CD14-positive monocyte (primary cell): ENCODE measurements around the gene OPN1SW. TPM values are rescaled to one million over a fixed set of nuclear protein-coding genes. Genes with fewer than 3 reads are reported as not detected.
A peak's percentile ranks its signal among the peaks of the same experiment; 100 is the strongest.

ENCODE experiments used
- DNase-seq, 3 donors: peaks; one replicate each; pipeline ENCODE4 v3.0.0-alpha.2; 2011 to 2022
- H2AFZ ChIP-seq: 2 replicates; pipeline ENCODE4 v1.6.0; 2012; ENCODE audit warnings: mild to moderate bottlenecking, low read depth, low read length, inconsistent platforms; ENCODE audit not compliant: insufficient read depth, poor library complexity, severe bottlenecking
- H3K27ac ChIP-seq, 2 donors: 1 replicate in 1 of 2; 2 replicates in 1 of 2; pipeline ENCODE4 v1.5.1; 2012 to 2013; ENCODE audit warnings: low read length in 2 of 2, control low read depth in 1 of 2, inconsistent platforms in 1 of 2, low read depth in 1 of 2, mild to moderate bottlenecking in 1 of 2
- H3K27me3 ChIP-seq, 2 donors: one replicate each; pipeline versions ENCODE4 v1.6.0 to v1.6.1; 2011 to 2013; ENCODE audit warnings: low read length in 2 of 2; ENCODE audit not compliant: control insufficient read depth in 2 of 2, insufficient read depth in 2 of 2
- H3K36me3 ChIP-seq, 2 donors: replicated peaks in 1 of 2; 1 replicate in 1 of 2; 2 replicates in 1 of 2; pipeline versions ENCODE4 v1.5.1 to v1.6.1; 2012 to 2013; ENCODE audit warnings: low read length in 2 of 2, control low read depth in 1 of 2, inconsistent platforms in 1 of 2, mild to moderate bottlenecking in 1 of 2; ENCODE audit not compliant: insufficient read depth in 2 of 2, control insufficient read depth in 1 of 2
- H3K4me1 ChIP-seq, 2 donors: 1 replicate in 1 of 2; 2 replicates in 1 of 2; pipeline versions ENCODE4 v1.5.1 to v1.6.1; 2012 to 2013; ENCODE audit warnings: low read length in 2 of 2, control low read depth in 1 of 2, inconsistent platforms in 1 of 2, mild to moderate bottlenecking in 1 of 2, moderate library complexity in 1 of 2; ENCODE audit not compliant: insufficient read depth in 2 of 2, control insufficient read depth in 1 of 2
- H3K4me2 ChIP-seq: replicated peaks from 2 replicates; pipeline ENCODE3; 2012; ENCODE audit warnings: low read length, moderate library complexity, mild to moderate bottlenecking; ENCODE audit not compliant: poor library complexity, severe bottlenecking; ENCODE audit errors: extremely low read depth
- H3K4me3 ChIP-seq, 3 experiments: fragments of 200-600 bp in 1 of 3; sonication (generic) in 1 of 3; replicated peaks in 1 of 3; 1 replicate in 2 of 3; 2 replicates in 1 of 3; pipeline ENCODE4 v1.5.1; 2011 to 2013; ENCODE audit warnings: low read length in 3 of 3, mild to moderate bottlenecking in 3 of 3, control low read depth in 2 of 3, low read depth in 2 of 3, inconsistent platforms in 1 of 3, moderate library complexity in 1 of 3
- H3K79me2 ChIP-seq: 2 replicates; pipeline ENCODE4 v1.6.0; 2012; ENCODE audit warnings: mild to moderate bottlenecking, control low read depth, inconsistent platforms, low read length, moderate library complexity; ENCODE audit not compliant: insufficient read depth
- H3K9ac ChIP-seq: 2 replicates; pipeline ENCODE4 v1.6.0; 2017; ENCODE audit warnings: low read length, mild to moderate bottlenecking; ENCODE audit not compliant: insufficient read depth, poor library complexity, severe bottlenecking
- H3K9me3 ChIP-seq, 2 donors: replicated peaks in 1 of 2; 1 replicate in 1 of 2; 2 replicates in 1 of 2; pipeline versions ENCODE4 v1.5.1 to v1.6.1; 2012 to 2013; ENCODE audit warnings: low read length in 2 of 2, control low read depth in 1 of 2; ENCODE audit not compliant: control insufficient read depth in 1 of 2, insufficient read depth in 1 of 2
- H4K20me1 ChIP-seq: 2 replicates; pipeline ENCODE4 v1.6.0; 2012; ENCODE audit warnings: mild to moderate bottlenecking, low read length, control low read depth, moderate library complexity; ENCODE audit not compliant: insufficient read depth
- H3K27ac Mint-ChIP-seq, 7 donors: one replicate each; pipeline ENCODE4 v1.8.0; 2020; ENCODE audit warnings: mild to moderate bottlenecking in 7 of 7, mixed read lengths in 7 of 7, moderate library complexity in 6 of 7, inconsistent platforms in 2 of 7
- H3K27me3 Mint-ChIP-seq, 3 donors: one replicate each; pipeline ENCODE4 v1.8.0; 2021 to 2022; ENCODE audit warnings: low read depth in 3 of 3, mild to moderate bottlenecking in 3 of 3, mixed read lengths in 3 of 3, moderate library complexity in 3 of 3, inconsistent platforms in 1 of 3
- H3K36me3 Mint-ChIP-seq, 2 donors: one replicate each; pipeline ENCODE4 v1.8.0; 2020; ENCODE audit warnings: mixed read lengths in 2 of 2, inconsistent platforms in 1 of 2, mild to moderate bottlenecking in 1 of 2
- H3K4me1 Mint-ChIP-seq: one replicate; pipeline ENCODE4 v1.8.0; 2020; ENCODE audit warnings: mild to moderate bottlenecking, mixed read lengths
- H3K4me3 Mint-ChIP-seq, 2 donors: one replicate each; pipeline ENCODE4 v1.8.0; 2020; ENCODE audit warnings: mild to moderate bottlenecking in 2 of 2, mixed read lengths in 2 of 2, moderate library complexity in 1 of 2
- H3K9me3 Mint-ChIP-seq, 7 donors: one replicate each; pipeline ENCODE4 v1.8.0; 2020 to 2022; ENCODE audit warnings: mixed read lengths in 7 of 7, mild to moderate bottlenecking in 6 of 7, moderate library complexity in 6 of 7, inconsistent platforms in 2 of 7
- CTCF ChIP-seq: fragments of 200-600 bp; IDR thresholded peaks from one replicate; pipeline ENCODE4 v1.8.0; 2022; ENCODE audit warnings: antibody characterized with exemption, mild to moderate bottlenecking
- WGBS: methylation state at CpG from one replicate; pipeline ENCODE4 v1.1.5; 2013; ENCODE audit warnings: missing lambda C conversion rate; ENCODE audit not compliant: insufficient coverage; 5-methylcytosine and 5-hydroxymethylcytosine counted together
- intact Hi-C, 2 donors: fragments of 100-400 bp; cut with micrococcal nuclease; formaldehyde crosslinking; loops; one replicate each; pipeline versions ENCODE4 v1.15.0 to v1.15.1; 2023
- polyA plus RNA-seq, 3 donors: library from polyadenylated mRNA; depleted of rRNA in 1 of 3; unstranded in 2 of 3; stranded (reverse) in 1 of 3; fragments of 300-500 nt in 2 of 3; fragments of >200 nt in 1 of 3; fragmentation: Illumina TruSeq in 2 of 3; gene quantifications; 1 replicate in 2 of 3; 2 replicates in 1 of 3; pipeline ENCODE4 v1.2.3, GENCODE V29; 2012 to 2021

OPN1SW gene
- polyA plus RNA-seq, 3 donors: not detected

- DNase-seq: no peak
- H3K4me3 ChIP-seq: no peak overlapping the region
- no peaks in the 10 kb centered on the region for H3K36me3 ChIP-seq
- H3K4me1 ChIP-seq: peaks cover 18 to 19% of the 10 kb centered on the region in 2 donors
- Mint-ChIP-seq H3K36me3 (no peaks in the 10 kb centered on the region), H3K4me1 (peaks cover 21% of the 10 kb centered on the region), H3K27ac (no peak overlapping the region), H3K4me3 (no peak overlapping the region), H3K27me3 (peaks cover 9 to 17% (median 10%) of the 10 kb centered on the region in 3 donors), H3K9me3 (peaks cover 0 to 2% (median 0%) of the 10 kb centered on the region in 7 donors)
- no peaks in the 10 kb centered on the region for H3K27me3 ChIP-seq
- H3K27ac ChIP-seq: no peak overlapping the region
- intact Hi-C loops: no loop called here
- WGBS: 89% methylated on average over 2 of the region's 3 CpGs
- H3K79me2 ChIP-seq: no peaks in the 10 kb centered on the region
- H2AFZ ChIP-seq: no peak overlapping the region
- H3K9ac ChIP-seq: no peak overlapping the region
- no peak overlapping the region for H3K4me2 ChIP-seq
- TF ChIP-seq CTCF: no peak
- H3K9me3 ChIP-seq: no peaks in the 10 kb centered on the region
- no peaks in the 10 kb centered on the region for H4K20me1 ChIP-seq
These were observed 43.1 kb upstream of the OPN1SW start for GRCh38 chr7:128818694-128819093.

- no peaks in the 10 kb centered on the region for H3K9me3 ChIP-seq
- no peaks in the 10 kb centered on the region for H4K20me1 ChIP-seq
- DNase-seq: peak; percentile 8 to 56 (median 43)
- H3K27me3 ChIP-seq: no peaks in the 10 kb centered on the region
- no peak overlapping the region for H3K4me2 ChIP-seq
- Mint-ChIP-seq H3K4me3 (peak overlapping the region in 1 of 2 donors; percentile 4), H3K4me1 (peaks cover 21% of the 10 kb centered on the region), H3K9me3 (peaks cover 0 to 2% (median 0%) of the 10 kb centered on the region in 7 donors), H3K36me3 (no peaks in the 10 kb centered on the region), H3K27me3 (peaks cover 7 to 12% (median 7%) of the 10 kb centered on the region in 3 donors), H3K27ac (peak overlapping the region in 4 of 7 donors; percentile 4 to 64 (median 36))
- H3K4me3 ChIP-seq: no peak overlapping the region
- no peaks in the 10 kb centered on the region for H3K79me2 ChIP-seq
- H2AFZ ChIP-seq: no peak overlapping the region
- H3K36me3 ChIP-seq: no peaks in the 10 kb centered on the region
- H3K27ac ChIP-seq: peak overlapping the region in 1 of 2 donors; percentile 2
- H3K9ac ChIP-seq: no peak overlapping the region
- TF ChIP-seq CTCF: no peak
- peaks cover 32 to 35% of the 10 kb centered on the region in 2 donors for H3K4me1 ChIP-seq
- 60% methylated on average over 1 of the region's 7 CpGs for WGBS
- intact Hi-C loops: no loop called here
These were observed 39.8 kb upstream of the OPN1SW start for GRCh38 chr7:128815289-128815942.
